Breast epithelium (tissue), 4 donors: Measurements from ENCODE around the gene MAPK10. TPM values are rescaled to one million over a fixed set of nuclear protein-coding genes. Genes with fewer than 3 reads are reported as not detected.

ENCODE experiments used
- DNase-seq, 2 donors: peaks; one replicate each; pipeline ENCODE4 v3.0.0-alpha.2; 2019; ENCODE audit warnings: low spot score in 2 of 2
- H3K27ac ChIP-seq, 2 donors: fragments of 200-600 bp; sonication (generic) in 1 of 2; one replicate each; pipeline ENCODE4 v1.5.1; 2016 to 2019; ENCODE audit warnings: mild to moderate bottlenecking in 1 of 2
- H3K27me3 ChIP-seq, 2 donors: fragments of 200-600 bp; sonication (generic) in 1 of 2; one replicate each; pipeline versions ENCODE4 v1.5.1 to v1.6.0; 2017 to 2019; ENCODE audit warnings: control low read depth in 1 of 2, mild to moderate bottlenecking in 1 of 2
- H3K36me3 ChIP-seq: fragments of 200-600 bp; one replicate; pipeline ENCODE4 v1.5.1; 2019
- H3K4me1 ChIP-seq, 2 donors: fragments of 200-600 bp; sonication (generic); one replicate each; pipeline ENCODE4 v1.5.1; 2016 to 2019; ENCODE audit warnings: control low read depth in 1 of 2
- H3K4me3 ChIP-seq, 3 donors: fragments of 200-600 bp; sonication (generic); 1 replicate in 2 of 3; 2 replicates in 1 of 3; pipeline ENCODE4 v1.5.1; 2016 to 2019; ENCODE audit warnings: mild to moderate bottlenecking in 3 of 3, moderate library complexity in 2 of 3
- H3K9me3 ChIP-seq, 2 donors: fragments of 200-600 bp; sonication (generic) in 1 of 2; one replicate each; pipeline ENCODE4 v1.5.1; 2016 to 2019; ENCODE audit warnings: control low read depth in 1 of 2
- POLR2A ChIP-seq: fragments of 450-650 bp; IDR thresholded peaks from one replicate; pipeline ENCODE4 v1.6.1; 2016; ENCODE audit warnings: antibody characterized with exemption, mild to moderate bottlenecking, moderate library complexity
- POLR2AphosphoS5 ChIP-seq, 3 donors: sonication (generic); formaldehyde crosslinking; IDR thresholded peaks; one replicate each; pipeline ENCODE4 v1.6.1; 2017; ENCODE audit warnings: antibody characterized with exemption in 3 of 3
- intact Hi-C: fragments of 100-400 bp; cut with DNase I; formaldehyde crosslinking; loops from one replicate; pipeline ENCODE4 v1.15.1; 2023; ENCODE audit warnings: low total_unique reads
- total RNA-seq, 3 donors: library from RNA; depleted of rRNA; stranded (reverse); fragments of >200 nt; gene quantifications; one replicate each; pipeline ENCODE4 v1.1.0, GENCODE V29; 2016
- TF ChIP-seq, protein P1 (sequence below), 3 donors: fragments of 450-650 bp; IDR thresholded peaks; one replicate each; pipeline ENCODE4 v1.5.1; 2016 to 2017; ENCODE audit warnings: antibody characterized with exemption in 3 of 3, mild to moderate bottlenecking in 3 of 3, moderate library complexity in 3 of 3

MAPK10 gene
- total RNA-seq, 3 donors from 2014 or later, result 18.4 to 46.2 (median 24.6) TPM

DNA sequence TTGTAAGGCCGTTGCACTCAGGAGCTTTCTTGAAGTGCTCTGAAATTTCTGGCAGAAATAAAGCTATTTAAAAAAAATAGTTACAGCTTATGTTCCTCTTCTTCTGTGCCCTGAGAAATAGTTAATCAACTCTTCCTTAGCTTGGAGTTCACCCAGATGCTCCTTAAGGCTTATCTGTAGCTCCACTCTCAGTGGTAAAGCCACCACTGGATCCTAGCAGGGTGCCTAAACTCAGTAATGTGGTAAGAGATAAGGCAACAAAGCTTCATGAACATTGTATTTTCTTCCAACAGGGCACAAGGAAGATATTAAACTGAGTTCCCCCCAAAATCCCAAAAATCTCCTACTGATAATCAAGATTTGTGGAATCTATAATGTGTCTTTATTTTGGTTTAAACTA lies 299.5 kb downstream of the MAPK10 start:
- TF ChIP-seq, protein P1, sequence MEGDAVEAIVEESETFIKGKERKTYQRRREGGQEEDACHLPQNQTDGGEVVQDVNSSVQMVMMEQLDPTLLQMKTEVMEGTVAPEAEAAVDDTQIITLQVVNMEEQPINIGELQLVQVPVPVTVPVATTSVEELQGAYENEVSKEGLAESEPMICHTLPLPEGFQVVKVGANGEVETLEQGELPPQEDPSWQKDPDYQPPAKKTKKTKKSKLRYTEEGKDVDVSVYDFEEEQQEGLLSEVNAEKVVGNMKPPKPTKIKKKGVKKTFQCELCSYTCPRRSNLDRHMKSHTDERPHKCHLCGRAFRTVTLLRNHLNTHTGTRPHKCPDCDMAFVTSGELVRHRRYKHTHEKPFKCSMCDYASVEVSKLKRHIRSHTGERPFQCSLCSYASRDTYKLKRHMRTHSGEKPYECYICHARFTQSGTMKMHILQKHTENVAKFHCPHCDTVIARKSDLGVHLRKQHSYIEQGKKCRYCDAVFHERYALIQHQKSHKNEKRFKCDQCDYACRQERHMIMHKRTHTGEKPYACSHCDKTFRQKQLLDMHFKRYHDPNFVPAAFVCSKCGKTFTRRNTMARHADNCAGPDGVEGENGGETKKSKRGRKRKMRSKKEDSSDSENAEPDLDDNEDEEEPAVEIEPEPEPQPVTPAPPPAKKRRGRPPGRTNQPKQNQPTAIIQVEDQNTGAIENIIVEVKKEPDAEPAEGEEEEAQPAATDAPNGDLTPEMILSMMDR (IDR thresholded peaks at IDR 0.05), result no peak
- no peak for TF ChIP-seq POLR2AphosphoS5 (IDR thresholded peaks at IDR 0.05)
- TF ChIP-seq POLR2A, result no peak
- no peaks in the 10 kb centered on the region for H3K9me3 ChIP-seq
- no peaks in the 10 kb centered on the region for H3K36me3 ChIP-seq
- no peak overlapping the region for H3K4me3 ChIP-seq
- intact Hi-C loops, result no loop called here
- no peak overlapping the region for H3K27ac ChIP-seq
- DNase-seq, result no peak
- H3K27me3 ChIP-seq, result no peaks in the 10 kb centered on the region
- no peaks in the 10 kb centered on the region for H3K4me1 ChIP-seq

DNA sequence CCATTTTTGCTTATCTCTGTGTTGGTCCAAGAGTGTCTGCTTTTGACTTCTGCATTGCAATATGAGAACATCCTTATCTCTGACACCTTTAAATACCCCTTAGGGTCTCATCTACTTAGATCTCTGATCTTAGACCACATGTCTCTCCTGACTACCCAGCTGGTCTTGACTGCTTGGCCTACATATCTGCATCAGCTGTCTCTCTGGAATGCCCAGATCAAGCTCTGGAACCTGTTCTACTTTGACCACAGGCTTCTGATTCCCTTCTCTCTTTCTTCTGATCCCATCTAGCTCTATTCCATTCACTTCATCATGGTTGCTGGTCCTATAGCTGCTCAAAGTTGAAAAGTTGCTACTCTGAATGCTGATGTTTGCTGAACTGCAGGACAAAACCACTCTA lies 301.2 kb downstream of the MAPK10 start:
- intact Hi-C loops, result no loop called here
- Histone ChIP-seq H3K4me3 (no peak overlapping the region), H3K27me3 (no peaks in the 10 kb centered on the region), H3K27ac (no peak overlapping the region), H3K9me3 (no peaks in the 10 kb centered on the region), H3K36me3 (no peaks in the 10 kb centered on the region), H3K4me1 (no peaks in the 10 kb centered on the region)
- no peak for DNase-seq
- TF ChIP-seq POLR2AphosphoS5 (IDR thresholded peaks at IDR 0.05) (no peak), POLR2A (no peak)
- TF ChIP-seq, protein P1 (IDR thresholded peaks at IDR 0.05), result no peak

DNA sequence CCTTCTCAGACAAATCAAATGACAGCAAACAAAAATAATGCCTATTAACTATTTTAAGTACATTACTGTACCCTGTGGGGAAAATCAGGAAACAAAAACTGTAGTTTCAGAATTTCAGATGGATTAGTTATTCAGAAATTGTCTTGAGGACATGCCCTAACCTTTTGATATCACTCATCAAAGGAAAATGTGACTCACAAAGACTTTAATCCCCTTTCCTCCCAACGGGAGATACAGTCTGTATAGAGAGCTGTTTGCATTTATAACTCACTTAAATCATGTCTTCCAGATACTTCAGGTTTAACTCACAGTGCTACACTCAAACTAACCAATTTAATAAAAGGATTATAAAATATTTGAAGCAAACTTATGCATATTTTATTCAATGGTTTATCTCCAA lies 304.0 kb downstream of the MAPK10 start:
- no peak for DNase-seq
- Histone ChIP-seq H3K36me3 (no peaks in the 10 kb centered on the region), H3K4me3 (no peak overlapping the region), H3K27me3 (no peaks in the 10 kb centered on the region), H3K27ac (no peak overlapping the region), H3K4me1 (no peaks in the 10 kb centered on the region), H3K9me3 (no peaks in the 10 kb centered on the region)
- intact Hi-C loops, result no loop called here
- TF ChIP-seq POLR2AphosphoS5 (IDR thresholded peaks at IDR 0.05) (no peak), POLR2A (no peak)
- TF ChIP-seq, protein P1 (IDR thresholded peaks at IDR 0.05), result no peak

DNA sequence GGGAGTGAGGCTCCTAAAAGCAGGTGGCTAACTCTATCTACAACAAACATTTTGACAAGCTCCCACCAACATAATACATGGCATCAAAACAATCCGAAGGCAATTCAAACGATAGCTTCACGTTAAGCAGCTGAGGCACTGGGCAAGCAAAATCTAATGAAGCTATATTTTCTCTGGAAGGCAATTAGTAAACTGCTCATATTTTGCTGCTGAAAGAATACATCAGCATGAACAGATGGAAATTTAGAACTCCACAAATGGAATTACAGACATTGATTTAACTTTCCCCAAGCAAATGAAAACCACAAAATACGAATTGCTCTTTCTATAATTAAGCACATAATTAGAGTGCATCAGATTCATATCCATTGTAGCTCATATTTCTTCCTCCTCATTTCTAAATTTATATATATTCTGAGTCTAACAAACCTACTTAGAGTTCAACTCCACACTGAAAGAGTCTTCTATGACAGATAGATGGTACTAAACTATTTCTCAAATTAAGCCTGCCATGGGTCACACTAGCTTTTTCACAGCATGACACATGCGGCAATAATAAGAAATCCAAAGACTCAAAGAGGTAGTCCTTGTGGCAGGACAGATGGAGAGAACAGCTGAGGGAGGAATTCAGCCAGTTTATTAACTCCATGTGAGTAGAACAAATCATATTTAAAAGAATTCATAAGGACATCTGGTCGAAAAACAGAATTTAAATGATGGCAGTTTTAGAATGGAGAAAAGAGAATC lies 305.4 kb downstream of the MAPK10 start:
- TF ChIP-seq POLR2A (no peak), POLR2AphosphoS5 (IDR thresholded peaks at IDR 0.05) (no peak)
- TF ChIP-seq, protein P1 (IDR thresholded peaks at IDR 0.05), result no peak
- H3K9me3 ChIP-seq, result no peaks in the 10 kb centered on the region
- intact Hi-C loops, result no loop called here
- no peak for DNase-seq
- no peak overlapping the region for H3K27ac ChIP-seq
- H3K27me3 ChIP-seq, result no peaks in the 10 kb centered on the region
- no peaks in the 10 kb centered on the region for H3K4me1 ChIP-seq
- H3K36me3 ChIP-seq, result no peaks in the 10 kb centered on the region
- H3K4me3 ChIP-seq, result no peak overlapping the region

DNA sequence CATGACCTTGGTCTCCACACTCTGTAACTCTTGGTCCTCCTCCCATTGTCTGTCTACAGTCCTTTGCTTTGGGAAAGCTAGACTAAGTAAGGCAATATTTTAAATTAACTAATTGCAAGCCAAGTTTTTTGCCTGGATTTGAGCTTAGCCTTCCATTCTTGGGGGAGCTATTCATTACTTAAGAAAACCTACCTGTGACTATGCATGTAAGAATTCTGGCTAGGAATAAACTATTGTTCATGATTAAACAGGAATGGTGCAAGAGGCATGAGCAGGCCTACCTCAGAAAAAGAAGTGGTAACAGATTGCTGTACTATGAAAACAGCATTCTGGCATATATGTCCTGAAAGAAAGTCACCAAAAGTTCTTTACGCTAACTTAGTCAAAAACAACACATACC lies 309.4 kb downstream of the MAPK10 start:
- DNase-seq, result no peak
- Histone ChIP-seq H3K4me1 (no peaks in the 10 kb centered on the region), H3K9me3 (no peaks in the 10 kb centered on the region), H3K27me3 (no peaks in the 10 kb centered on the region), H3K27ac (no peak overlapping the region), H3K36me3 (no peaks in the 10 kb centered on the region), H3K4me3 (no peak overlapping the region)
- intact Hi-C loops, result no loop called here
- TF ChIP-seq, protein P1 (IDR thresholded peaks at IDR 0.05), result no peak
